Measurements from ENCODE around the gene FAM180A. TPM values are rescaled to one million over a fixed set of nuclear protein-coding genes. Genes with fewer than 3 reads are reported as not detected.

FAM180A gene
- total RNA-seq: not detected in 2 replicates

GRCh38 chr7:135748770-135749169 lies at the start of gene FAM180A:
Gene FAM180A (minus strand): TSS chr7:135748813. CDS start chr7:135748580, 233 bp downstream.
- Mint-ChIP-seq H3K27ac (no peak within 1 kb of the TSS), H3K36me3 (ENCODE audit: low read depth) (no peaks in the 10 kb centered on the region), H3K4me3 (no peak within 1 kb of the TSS), H3K4me1 (ENCODE audit: low read depth) (no peaks in the 10 kb centered on the region), H3K9me3 (no peaks in the 10 kb centered on the region), H3K27me3 (ENCODE audit: insufficient read depth) (peaks cover 2% of the 10 kb centered on the region)
- no peak for DNase-seq (ENCODE audit: low spot score)
- intact Hi-C loops (cut with micrococcal nuclease): no loop called here

DNA sequence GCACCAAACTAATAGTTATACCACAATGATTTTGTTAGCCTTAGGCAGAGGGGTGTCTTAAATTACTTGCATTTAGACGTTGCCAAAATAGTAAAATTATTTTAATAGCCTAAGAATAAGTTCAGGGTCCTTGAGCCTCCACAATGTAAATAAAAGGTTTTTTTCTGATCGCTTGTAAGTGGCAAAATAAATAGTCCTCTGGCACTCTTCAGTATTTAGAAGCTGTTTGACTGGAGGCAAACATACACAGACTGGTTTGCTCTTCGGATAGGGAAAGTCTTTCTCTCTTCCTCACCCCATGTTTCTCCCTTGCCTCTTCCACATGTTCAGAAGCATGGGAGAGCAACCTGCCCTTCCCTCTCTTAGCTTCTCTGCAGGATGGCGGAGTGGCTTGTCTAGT lies 49.5 kb upstream of the FAM180A start:
- H3K27ac Mint-ChIP-seq: no peak overlapping the region
- no peak for DNase-seq (ENCODE audit: low spot score)
- peaks cover 9% of the 10 kb centered on the region for H3K27me3 Mint-ChIP-seq (ENCODE audit: insufficient read depth)
- intact Hi-C loops (cut with micrococcal nuclease): no loop called here
- H3K36me3 Mint-ChIP-seq (ENCODE audit: low read depth): no peaks in the 10 kb centered on the region
- H3K4me3 Mint-ChIP-seq: no peak overlapping the region
- H3K9me3 Mint-ChIP-seq: no peaks in the 10 kb centered on the region
- peaks cover 9% of the 10 kb centered on the region for H3K4me1 Mint-ChIP-seq (ENCODE audit: low read depth)

GRCh38 chr7:135795846-135796570 lies 47.4 kb upstream of the FAM180A start:
- no peak for DNase-seq (ENCODE audit: low spot score)
- intact Hi-C loops (cut with micrococcal nuclease): no loop called here
- no peaks in the 10 kb centered on the region for H3K9me3 Mint-ChIP-seq
- H3K36me3 Mint-ChIP-seq (ENCODE audit: low read depth): no peaks in the 10 kb centered on the region
- peaks cover 2% of the 10 kb centered on the region for H3K27me3 Mint-ChIP-seq (ENCODE audit: insufficient read depth)
- H3K4me1 Mint-ChIP-seq (ENCODE audit: low read depth): peaks cover 5% of the 10 kb centered on the region
- no peak overlapping the region for H3K4me3 Mint-ChIP-seq
- no peak overlapping the region for H3K27ac Mint-ChIP-seq

GRCh38 chr7:135793841-135794240 lies 45.2 kb upstream of the FAM180A start:
- intact Hi-C loops (cut with micrococcal nuclease): no loop called here
- no peaks in the 10 kb centered on the region for H3K9me3 Mint-ChIP-seq
- H3K4me3 Mint-ChIP-seq: no peak overlapping the region
- DNase-seq (ENCODE audit: low spot score): no peak
- no peak overlapping the region for H3K27ac Mint-ChIP-seq
- H3K27me3 Mint-ChIP-seq (ENCODE audit: insufficient read depth): peaks cover 6% of the 10 kb centered on the region
- H3K36me3 Mint-ChIP-seq (ENCODE audit: low read depth): no peaks in the 10 kb centered on the region
- no peaks in the 10 kb centered on the region for H3K4me1 Mint-ChIP-seq (ENCODE audit: low read depth)

- Mint-ChIP-seq H3K27ac (no peak overlapping the region), H3K27me3 (ENCODE audit: insufficient read depth) (peaks cover 6% of the 10 kb centered on the region), H3K4me1 (ENCODE audit: low read depth) (no peaks in the 10 kb centered on the region), H3K4me3 (no peak overlapping the region), H3K9me3 (no peaks in the 10 kb centered on the region), H3K36me3 (ENCODE audit: low read depth) (no peaks in the 10 kb centered on the region)
- no peak for DNase-seq (ENCODE audit: low spot score)
- intact Hi-C loops (cut with micrococcal nuclease): no loop called here
Observed at GRCh38 chr7:135792866-135793265, 44.3 kb upstream of the FAM180A start.

- DNase-seq (ENCODE audit: low spot score): no peak
- Mint-ChIP-seq H3K36me3 (ENCODE audit: low read depth) (no peaks in the 10 kb centered on the region), H3K9me3 (no peaks in the 10 kb centered on the region), H3K4me3 (no peak overlapping the region), H3K27me3 (ENCODE audit: insufficient read depth) (peaks cover 6% of the 10 kb centered on the region), H3K4me1 (ENCODE audit: low read depth) (no peaks in the 10 kb centered on the region), H3K27ac (no peak overlapping the region)
- intact Hi-C loops (cut with micrococcal nuclease): no loop called here
Observed at GRCh38 chr7:135792363-135792668, 43.7 kb upstream of the FAM180A start.

GRCh38 chr7:135791543-135792362 lies 43.1 kb upstream of the FAM180A start:
- Mint-ChIP-seq H3K9me3 (no peaks in the 10 kb centered on the region), H3K27me3 (ENCODE audit: insufficient read depth) (peaks cover 6% of the 10 kb centered on the region), H3K27ac (no peak overlapping the region), H3K4me3 (no peak overlapping the region), H3K36me3 (ENCODE audit: low read depth) (no peaks in the 10 kb centered on the region), H3K4me1 (ENCODE audit: low read depth) (no peaks in the 10 kb centered on the region)
- DNase-seq (ENCODE audit: low spot score): no peak
- intact Hi-C loops (cut with micrococcal nuclease): no loop called here

DNA sequence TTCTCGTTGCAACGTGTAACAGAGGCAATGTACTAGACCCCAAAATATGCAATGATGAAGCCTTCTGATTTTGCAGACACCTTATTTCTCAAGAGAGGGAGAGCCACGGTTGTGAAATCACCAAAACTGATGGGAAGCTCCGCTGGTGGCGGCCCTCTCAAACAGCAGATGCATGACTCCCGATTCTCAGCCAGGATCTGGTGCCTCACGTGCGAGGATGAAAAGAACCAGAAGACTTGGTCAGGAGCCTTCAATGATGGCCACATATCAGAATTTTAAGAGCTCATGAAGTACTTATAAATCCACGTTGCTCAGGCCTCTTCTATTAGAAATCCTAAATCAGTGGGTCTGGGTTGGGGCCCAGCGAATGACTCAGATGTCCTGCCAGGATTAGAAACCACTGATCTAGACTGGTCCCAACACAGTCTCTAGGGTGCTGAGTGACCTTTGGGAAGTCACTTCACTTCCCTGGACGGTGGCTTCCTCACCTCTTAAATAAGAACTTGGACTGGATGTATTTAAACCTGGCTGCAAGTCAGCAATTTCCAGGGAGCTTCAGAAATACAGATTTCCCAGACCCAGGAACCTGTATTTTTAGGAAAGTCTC lies 41.9 kb upstream of the FAM180A start:
- no peak for DNase-seq (ENCODE audit: low spot score)
- Mint-ChIP-seq H3K36me3 (ENCODE audit: low read depth) (no peaks in the 10 kb centered on the region), H3K4me3 (no peak overlapping the region), H3K27ac (no peak overlapping the region), H3K9me3 (no peaks in the 10 kb centered on the region), H3K4me1 (ENCODE audit: low read depth) (no peaks in the 10 kb centered on the region), H3K27me3 (ENCODE audit: insufficient read depth) (peaks cover 6% of the 10 kb centered on the region)
- intact Hi-C loops (cut with micrococcal nuclease): no loop called here

- Mint-ChIP-seq H3K27ac (no peak overlapping the region), H3K4me1 (ENCODE audit: low read depth) (no peaks in the 10 kb centered on the region), H3K4me3 (no peak overlapping the region), H3K27me3 (ENCODE audit: insufficient read depth) (peaks cover 6% of the 10 kb centered on the region), H3K36me3 (ENCODE audit: low read depth) (no peaks in the 10 kb centered on the region), H3K9me3 (no peaks in the 10 kb centered on the region)
- intact Hi-C loops (cut with micrococcal nuclease): no loop called here
- no peak for DNase-seq (ENCODE audit: low spot score)
Observed at GRCh38 chr7:135789956-135790355, 41.3 kb upstream of the FAM180A start.

DNA sequence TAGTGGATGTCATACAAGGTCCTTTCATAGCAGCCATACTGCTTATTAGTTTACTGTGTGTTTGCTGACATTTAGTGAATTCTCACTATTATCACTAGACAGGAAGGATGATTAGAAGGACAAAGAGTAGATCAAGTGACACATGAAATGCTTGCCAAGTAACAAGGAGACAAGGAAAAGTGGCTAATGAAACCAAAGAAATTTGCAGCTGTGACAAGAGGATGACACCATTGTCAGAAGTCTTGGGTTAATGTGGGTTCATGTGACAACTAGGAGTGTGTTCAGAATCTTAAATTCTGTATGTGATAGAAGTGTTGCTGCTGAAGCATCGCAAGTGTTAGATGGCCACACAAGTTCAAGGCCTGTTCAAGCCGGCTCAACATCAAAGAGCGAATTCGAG lies 40.8 kb upstream of the FAM180A start:
- intact Hi-C loops (cut with micrococcal nuclease): no loop called here
- H3K36me3 Mint-ChIP-seq (ENCODE audit: low read depth): no peaks in the 10 kb centered on the region
- no peaks in the 10 kb centered on the region for H3K9me3 Mint-ChIP-seq

GRCh38 chr7:135786911-135787310 lies 38.3 kb upstream of the FAM180A start:
- Mint-ChIP-seq H3K27ac (no peak overlapping the region), H3K9me3 (no peaks in the 10 kb centered on the region), H3K4me1 (ENCODE audit: low read depth) (no peaks in the 10 kb centered on the region), H3K36me3 (ENCODE audit: low read depth) (no peaks in the 10 kb centered on the region), H3K27me3 (ENCODE audit: insufficient read depth) (peaks cover 6% of the 10 kb centered on the region), H3K4me3 (no peak overlapping the region)
- intact Hi-C loops (cut with micrococcal nuclease): no loop called here
- no peak for DNase-seq (ENCODE audit: low spot score)

More for the DNA sequence above, 40.8 kb upstream of the FAM180A start:
- H3K27ac Mint-ChIP-seq: no peak overlapping the region
- peaks cover 6% of the 10 kb centered on the region for H3K27me3 Mint-ChIP-seq (ENCODE audit: insufficient read depth)
- no peaks in the 10 kb centered on the region for H3K4me1 Mint-ChIP-seq (ENCODE audit: low read depth)
- H3K4me3 Mint-ChIP-seq: no peak overlapping the region
- DNase-seq (ENCODE audit: low spot score): no peak

DNA sequence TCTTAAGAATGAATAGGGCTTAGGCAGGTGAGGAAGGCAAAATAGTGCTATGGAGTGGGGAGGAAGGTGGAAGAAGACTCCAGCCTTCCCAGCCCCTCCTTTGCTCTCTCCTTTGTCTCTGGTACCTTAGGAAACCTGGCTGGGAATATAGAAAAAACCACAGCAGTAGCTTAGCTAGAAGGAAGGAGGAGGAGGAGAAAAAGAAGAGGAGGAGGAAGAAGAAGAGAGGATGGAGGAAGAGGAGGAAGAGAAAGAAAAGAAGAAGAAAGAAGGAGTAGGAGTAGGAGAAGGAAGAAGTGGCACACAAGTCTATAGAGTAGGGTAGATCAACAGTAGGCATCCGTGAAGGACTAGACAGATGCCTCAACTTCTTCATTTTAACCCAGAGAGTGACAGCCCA lies 36.5 kb upstream of the FAM180A start:
- no peak overlapping the region for H3K27ac Mint-ChIP-seq
- H3K36me3 Mint-ChIP-seq (ENCODE audit: low read depth): no peaks in the 10 kb centered on the region
- intact Hi-C loops (cut with micrococcal nuclease): no loop called here
- H3K9me3 Mint-ChIP-seq: no peaks in the 10 kb centered on the region
- H3K4me3 Mint-ChIP-seq: no peak overlapping the region
- H3K4me1 Mint-ChIP-seq (ENCODE audit: low read depth): no peaks in the 10 kb centered on the region
- no peak for DNase-seq (ENCODE audit: low spot score)
- H3K27me3 Mint-ChIP-seq (ENCODE audit: insufficient read depth): peaks cover 6% of the 10 kb centered on the region

- intact Hi-C loops (cut with micrococcal nuclease): no loop called here
- peaks cover 3% of the 10 kb centered on the region for H3K27me3 Mint-ChIP-seq (ENCODE audit: insufficient read depth)
- no peak overlapping the region for H3K4me3 Mint-ChIP-seq
- no peaks in the 10 kb centered on the region for H3K4me1 Mint-ChIP-seq (ENCODE audit: low read depth)
- H3K9me3 Mint-ChIP-seq: no peaks in the 10 kb centered on the region
- no peak for DNase-seq (ENCODE audit: low spot score)
- no peaks in the 10 kb centered on the region for H3K36me3 Mint-ChIP-seq (ENCODE audit: low read depth)
- H3K27ac Mint-ChIP-seq: no peak overlapping the region
Observed at GRCh38 chr7:135784013-135784412, 35.4 kb upstream of the FAM180A start.

Measured in activated T-helper 1 cell treated with anti-CD3 and anti-CD28 coated beads, Interleukin-12 subunit alpha, Interleukin-12 subunit beta, Interleukin-2, Interleukin-4 antibody, amounts not matched to agents 30 ng/mL and 10 ng/mL and 1 ng/mL, durations not matched to agents 14 hours and 24 hours and 36 hours (primary cell).